Transverse colon (tissue), 4 donors: Measurements from ENCODE around the gene AMN. TPM values are rescaled to one million over a fixed set of nuclear protein-coding genes. Genes with fewer than 3 reads are reported as not detected.
A peak's percentile ranks its signal among the peaks of the same experiment; 100 is the strongest.

Experiments used
- DNase-seq: peaks from one replicate; pipeline ENCODE4 v3.0.0-alpha.2; 2019
- H3K27ac ChIP-seq, 4 donors: fragments of 200-600 bp; sonication (generic); 2 replicates each; pipeline ENCODE4 v1.5.1; 2016 to 2018; ENCODE audit warnings: inconsistent platforms in 4 of 4
- H3K27me3 ChIP-seq: fragments of 200-600 bp; sonication (generic); 2 replicates; pipeline ENCODE4 v1.5.1; 2017; ENCODE audit warnings: inconsistent platforms
- H3K36me3 ChIP-seq, 4 donors: fragments of 200-600 bp; sonication (generic); 2 replicates each; pipeline ENCODE4 v1.5.1; 2017 to 2019; ENCODE audit warnings: inconsistent platforms in 4 of 4
- H3K4me1 ChIP-seq, 4 donors: fragments of 200-600 bp; sonication (generic); 2 replicates each; pipeline ENCODE4 v1.5.1; 2017 to 2020; ENCODE audit warnings: inconsistent platforms in 4 of 4
- H3K4me3 ChIP-seq, 4 donors: fragments of 200-600 bp; sonication (generic); 1 replicate in 1 of 4; 2 replicates in 3 of 4; pipeline versions ENCODE4 v1.5.1 to v1.6.1; 2017 to 2019; ENCODE audit warnings: inconsistent platforms in 4 of 4
- H3K9me3 ChIP-seq, 2 donors: fragments of 200-600 bp; sonication (generic); 2 replicates each; pipeline ENCODE4 v1.5.1; 2017 to 2019; ENCODE audit warnings: inconsistent platforms in 2 of 2
- EP300 ChIP-seq: sonication (generic); formaldehyde crosslinking; IDR thresholded peaks from one replicate; pipeline ENCODE4 v1.6.1; 2017; ENCODE audit warnings: antibody characterized with exemption, low read depth
- POLR2A ChIP-seq: fragments of 450-650 bp; IDR thresholded peaks from one replicate; pipeline ENCODE4 v1.6.1; 2016; ENCODE audit warnings: antibody characterized with exemption, mild to moderate bottlenecking, moderate library complexity
- POLR2AphosphoS5 ChIP-seq, 3 donors: sonication (generic); formaldehyde crosslinking; IDR thresholded peaks; one replicate each; pipeline ENCODE4 v1.6.1; 2016; ENCODE audit warnings: antibody characterized with exemption in 3 of 3
- WGBS, 2 donors: methylation state at CpG; one replicate each; pipeline ENCODE4 v1.1.5; 2018; ENCODE audit warnings: low coverage in 1 of 2; 5-methylcytosine and 5-hydroxymethylcytosine counted together
- in situ Hi-C, 4 donors: fragments of 200-750 bp; cut with MboI; loops; one replicate each; pipeline versions ENCODE4 v1.15.0 to v1.15.1; 2017; ENCODE audit warnings: low sequenced_read_pairs in 3 of 4, low pct_ligation_motif_present in 1 of 4, low pct_unique_long_range_greater_than_20kb in 1 of 4
- intact Hi-C: fragments of 100-400 bp; cut with DNase I; formaldehyde crosslinking; loops from one replicate; pipeline ENCODE4 v1.15.1; 2023; ENCODE audit warnings: low total_unique reads
- total RNA-seq, 4 donors: library from RNA; depleted of rRNA; stranded (reverse); fragments of >200 nt; gene quantifications; one replicate each; pipeline ENCODE4 v1.1.0, GENCODE V29; 2016
- TF ChIP-seq, protein P1 (sequence below), 5 experiments: fragments of 200-600 bp in 3 of 5; fragments of 450-650 bp in 2 of 5; sonication (generic) in 3 of 5; IDR thresholded peaks; 1 replicate in 2 of 5; 2 replicates in 3 of 5; pipeline ENCODE4 v1.5.1; 2016 to 2017; ENCODE audit warnings: antibody characterized with exemption in 5 of 5, inconsistent platforms in 3 of 5, mild to moderate bottlenecking in 2 of 5, moderate library complexity in 1 of 5

AMN gene
- total RNA-seq, 4 donors from 2014 or later = 306 to 597 (median 420) TPM

DNA sequence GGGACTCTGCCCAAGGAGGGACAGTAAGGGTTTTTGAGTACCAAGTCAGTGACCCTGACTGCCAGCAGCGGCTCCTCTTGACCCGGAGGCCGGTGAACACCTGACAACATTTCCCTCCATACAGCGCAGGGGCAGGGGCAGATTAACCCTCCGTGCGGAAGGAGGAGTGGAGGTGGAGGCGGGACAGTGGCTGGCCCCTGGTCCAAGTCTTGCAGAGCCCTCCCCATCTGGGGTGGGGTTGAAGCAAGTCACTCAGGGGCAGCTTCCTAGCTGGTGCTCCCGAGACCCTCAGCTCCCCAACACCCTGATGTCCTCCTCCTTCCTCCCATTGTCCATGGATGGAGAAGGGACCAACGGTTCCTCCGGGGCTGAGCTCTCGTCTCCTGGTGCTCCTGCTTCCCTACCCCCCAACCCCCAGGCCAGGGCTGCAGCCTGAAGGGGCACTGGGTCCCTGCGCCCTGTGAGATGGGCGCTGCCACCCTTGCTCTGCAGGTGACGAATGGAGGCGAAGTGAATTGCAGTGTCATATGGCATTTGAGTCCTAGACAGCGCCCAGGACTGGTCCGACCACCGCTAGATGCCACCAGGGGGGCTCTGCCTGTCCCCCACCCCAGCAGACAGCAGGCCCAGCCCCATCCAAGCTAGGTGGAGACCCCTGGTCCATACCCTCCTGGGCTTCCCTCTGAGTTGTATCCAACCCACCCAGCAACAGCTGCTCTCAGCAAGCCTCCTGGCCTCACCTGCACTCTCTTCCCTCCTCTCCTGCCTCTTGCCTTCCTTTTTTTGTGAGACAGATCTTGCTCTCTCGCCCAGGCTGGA is 7.0 kb upstream of the AMN start:
- Histone ChIP-seq H3K4me3 (no peak overlapping the region), H3K9me3 (no peaks in the 10 kb centered on the region), H3K27me3 (no peaks in the 10 kb centered on the region), H3K4me1 (no peaks in the 10 kb centered on the region), H3K27ac (no peak overlapping the region), H3K36me3 (no peaks in the 10 kb centered on the region)
- intact Hi-C loops = loop anchor here (5.0 to 10.0 kb wide), 2 partner anchors 141 to 223 kb away; partner anchors contain the start of gene TRAF3
- in situ Hi-C loops = loop anchor here in 3 of 4 donors (25.0 kb wide), 2 partner anchors 153 to 228 kb away; no protein-coding TSS in a partner anchor
- TF ChIP-seq EP300 (no peak), POLR2AphosphoS5 (IDR thresholded peaks at IDR 0.05) (no peak), POLR2A (no peak)
- TF ChIP-seq, protein P1, sequence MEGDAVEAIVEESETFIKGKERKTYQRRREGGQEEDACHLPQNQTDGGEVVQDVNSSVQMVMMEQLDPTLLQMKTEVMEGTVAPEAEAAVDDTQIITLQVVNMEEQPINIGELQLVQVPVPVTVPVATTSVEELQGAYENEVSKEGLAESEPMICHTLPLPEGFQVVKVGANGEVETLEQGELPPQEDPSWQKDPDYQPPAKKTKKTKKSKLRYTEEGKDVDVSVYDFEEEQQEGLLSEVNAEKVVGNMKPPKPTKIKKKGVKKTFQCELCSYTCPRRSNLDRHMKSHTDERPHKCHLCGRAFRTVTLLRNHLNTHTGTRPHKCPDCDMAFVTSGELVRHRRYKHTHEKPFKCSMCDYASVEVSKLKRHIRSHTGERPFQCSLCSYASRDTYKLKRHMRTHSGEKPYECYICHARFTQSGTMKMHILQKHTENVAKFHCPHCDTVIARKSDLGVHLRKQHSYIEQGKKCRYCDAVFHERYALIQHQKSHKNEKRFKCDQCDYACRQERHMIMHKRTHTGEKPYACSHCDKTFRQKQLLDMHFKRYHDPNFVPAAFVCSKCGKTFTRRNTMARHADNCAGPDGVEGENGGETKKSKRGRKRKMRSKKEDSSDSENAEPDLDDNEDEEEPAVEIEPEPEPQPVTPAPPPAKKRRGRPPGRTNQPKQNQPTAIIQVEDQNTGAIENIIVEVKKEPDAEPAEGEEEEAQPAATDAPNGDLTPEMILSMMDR (IDR thresholded peaks at IDR 0.05) = no peak
- WGBS, 2 donors = 80 to 87% methylated on average over 1 to 19 of the region's 19 CpGs
- no peak for DNase-seq

DNA sequence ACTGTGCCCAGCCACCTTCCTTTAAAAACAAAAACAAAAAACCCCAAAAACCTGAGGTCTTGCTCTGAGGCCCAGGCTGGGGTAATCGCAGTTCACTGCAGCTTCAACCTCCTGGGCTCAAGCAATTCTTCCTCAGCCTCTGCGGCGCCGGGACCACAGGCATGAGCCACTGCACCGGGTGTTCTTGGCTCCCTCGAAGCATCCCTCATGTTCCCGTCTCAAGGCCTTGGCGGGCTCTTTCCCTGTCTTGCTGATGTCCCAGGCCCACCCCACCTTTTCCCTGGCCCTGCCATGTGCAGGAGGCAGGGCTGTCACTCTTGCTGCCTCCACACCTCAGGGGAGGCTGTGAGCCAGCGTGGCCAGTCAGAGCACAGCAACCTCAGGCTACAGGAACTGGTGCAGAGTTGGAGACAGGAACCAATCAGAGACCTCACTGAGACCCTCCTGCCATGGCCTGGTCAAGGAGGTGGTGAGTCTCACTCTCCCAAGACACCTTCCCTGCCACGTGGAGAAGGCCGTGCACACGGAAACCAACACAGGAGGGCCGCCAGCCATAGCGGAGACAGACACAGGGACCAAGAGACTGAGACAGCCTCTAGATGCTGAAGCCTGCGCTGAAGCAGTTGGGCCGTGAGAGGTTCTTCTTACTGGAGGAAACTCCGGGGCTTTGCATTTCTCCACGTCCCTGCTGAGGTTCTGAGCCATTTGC is 6.0 kb upstream of the AMN start:
- Histone ChIP-seq H3K9me3 (no peaks in the 10 kb centered on the region), H3K27me3 (no peaks in the 10 kb centered on the region), H3K4me3 (no peak overlapping the region), H3K27ac (no peak overlapping the region), H3K4me1 (no peaks in the 10 kb centered on the region), H3K36me3 (no peaks in the 10 kb centered on the region)
- TF ChIP-seq EP300 = no peak
- no peak for TF ChIP-seq POLR2AphosphoS5 (IDR thresholded peaks at IDR 0.05)
- TF ChIP-seq, protein P1 (IDR thresholded peaks at IDR 0.05) = no peak
- TF ChIP-seq POLR2A = no peak
- intact Hi-C loops (loop anchor here (5.0 to 10.0 kb wide), 2 partner anchors 142 to 224 kb away; partner anchors contain the start of gene TRAF3), in situ Hi-C loops (loop anchor here in 3 of 4 donors (25.0 kb wide), 2 partner anchors 154 to 229 kb away; no protein-coding TSS in a partner anchor)
- DNase-seq = no peak
- WGBS, 2 donors = 67% methylated on average over 18 of the region's 18 CpGs; no CpG with 5 or more reads in 1 of the 2 donors

DNA sequence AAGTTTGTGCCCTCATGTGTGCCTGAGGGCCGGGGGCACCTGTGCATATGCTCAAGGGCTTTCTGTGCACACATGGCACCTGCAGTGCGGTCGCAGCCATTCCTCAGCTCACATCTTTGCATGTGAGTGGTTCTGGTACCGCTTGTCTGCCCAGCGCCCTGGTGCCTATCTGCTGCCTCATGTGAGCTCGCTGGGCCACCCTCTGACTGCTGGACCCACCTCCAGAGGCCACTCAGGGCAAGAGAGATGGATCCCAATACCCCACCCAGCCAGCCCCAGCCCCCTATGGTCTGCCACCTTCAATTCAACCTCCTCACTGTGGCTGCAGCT is 5.4 kb upstream of the AMN start:
- Histone ChIP-seq H3K9me3 (no peaks in the 10 kb centered on the region), H3K27ac (no peak overlapping the region), H3K27me3 (no peaks in the 10 kb centered on the region), H3K36me3 (no peaks in the 10 kb centered on the region), H3K4me3 (no peak overlapping the region), H3K4me1 (no peaks in the 10 kb centered on the region)
- 72% methylated on average over 6 of the region's 6 CpGs; no CpG with 5 or more reads in 1 of the 2 donors for WGBS, 2 donors
- peak; percentile 42 for DNase-seq
- intact Hi-C loops (loop anchor here (5.0 to 10.0 kb wide), 2 partner anchors 142 to 225 kb away; partner anchors contain the start of gene TRAF3), in situ Hi-C loops (loop anchor here in 3 of 4 donors (25.0 kb wide), 2 partner anchors 155 to 230 kb away; no protein-coding TSS in a partner anchor)
- TF ChIP-seq EP300 (no peak), POLR2A (no peak), POLR2AphosphoS5 (IDR thresholded peaks at IDR 0.05) (no peak)

DNA sequence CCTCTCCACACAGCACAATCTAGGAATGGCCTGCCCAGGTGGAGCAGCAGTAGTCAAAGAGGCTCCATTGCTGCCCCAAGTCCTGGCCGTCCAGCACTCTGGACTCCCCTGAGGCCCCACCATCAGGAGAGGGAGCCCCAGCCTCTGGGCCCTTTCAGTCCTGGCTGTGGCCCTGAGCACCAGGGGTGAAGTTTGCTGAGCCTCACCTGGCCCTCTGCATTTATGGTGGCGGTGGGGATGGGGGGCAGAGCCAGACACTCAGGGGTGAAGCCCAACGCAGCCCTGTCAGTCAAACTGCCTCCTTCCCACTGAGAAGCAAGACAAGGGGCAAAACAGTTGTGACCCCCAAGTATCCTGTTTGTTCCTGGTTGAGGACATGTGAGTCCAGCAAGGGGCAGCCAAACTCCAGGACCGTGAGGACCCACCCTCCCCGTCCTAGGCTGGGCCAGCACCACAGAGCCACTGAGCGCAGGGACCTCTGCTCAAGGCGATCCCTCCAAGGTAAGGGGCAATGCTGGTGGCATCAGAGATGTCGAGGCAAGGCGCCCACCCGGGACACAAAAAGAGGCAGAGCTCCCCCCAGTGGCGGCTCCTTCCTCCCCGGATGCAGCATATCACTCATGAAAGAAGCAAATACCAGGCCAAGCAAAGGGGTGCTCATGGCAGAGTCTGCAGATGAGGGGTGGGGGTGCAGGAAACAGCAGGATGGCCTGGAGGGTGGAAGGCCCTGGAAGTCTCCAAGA is 4.8 kb upstream of the AMN start:
- Histone ChIP-seq H3K4me1 (peaks cover 0 to 4% (median 0%) of the 10 kb centered on the region in 4 donors), H3K27ac (no peak overlapping the region), H3K36me3 (no peaks in the 10 kb centered on the region), H3K9me3 (no peaks in the 10 kb centered on the region), H3K27me3 (peaks cover 3% of the 10 kb centered on the region), H3K4me3 (no peak overlapping the region)
- peak; percentile 70 for DNase-seq
- intact Hi-C loops = loop anchor here (5.0 to 10.0 kb wide), 2 partner anchors 143 to 225 kb away; partner anchors contain the start of gene TRAF3
- in situ Hi-C loops = loop anchor here in 3 of 4 donors (25.0 kb wide), 2 partner anchors 155 to 230 kb away; no protein-coding TSS in a partner anchor
- TF ChIP-seq, protein P1 (IDR thresholded peaks at IDR 0.05) = peak; percentile 41 to 58 (median 55)
- no peak for TF ChIP-seq POLR2AphosphoS5 (IDR thresholded peaks at IDR 0.05)
- no peak for TF ChIP-seq POLR2A
- WGBS, 2 donors = 45% methylated on average over 11 of the region's 12 CpGs; no CpG with 5 or more reads in 1 of the 2 donors
